ENCODE measurements around the gene MANF.
A peak's percentile ranks its signal among the peaks of the same experiment; 100 is the strongest.

MANF gene

GRCh38 chr3:51390246-51391074, 5.4 kb downstream of the MANF start:
- TF ChIP-seq USF1 (IDR thresholded peaks at IDR 0.05) = no peak
- no peak for TF ChIP-seq TCF12 (IDR thresholded peaks at IDR 0.05; ENCODE audit: low read depth)
- TF ChIP-seq FOXM1 (IDR thresholded peaks at IDR 0.05; ENCODE audit: borderline replicate concordance, low read depth) = no peak
- TF ChIP-seq CEBPB (IDR thresholded peaks at IDR 0.05) = no peak
- TF ChIP-seq RAD21 (IDR thresholded peaks at IDR 0.05; ENCODE audit: low read depth) = no peak
- TF ChIP-seq EGR1 (IDR thresholded peaks at IDR 0.05) = no peak
- TF ChIP-seq CREB1 (IDR thresholded peaks at IDR 0.05; ENCODE audit: low read depth) = no peak
- no peak for TF ChIP-seq REST (IDR thresholded peaks at IDR 0.05; ENCODE audit: low read depth)
- no peak for TF ChIP-seq NFIC (IDR thresholded peaks at IDR 0.05)
- no peak for TF ChIP-seq EP300 (IDR thresholded peaks at IDR 0.05; ENCODE audit: borderline replicate concordance)
- no peak for TF ChIP-seq TAF1 (IDR thresholded peaks at IDR 0.05; ENCODE audit: low read depth)

- TF ChIP-seq EGR1 (IDR thresholded peaks at IDR 0.05) (no peak), FOXM1 (IDR thresholded peaks at IDR 0.05; ENCODE audit: borderline replicate concordance, low read depth) (no peak), EP300 (IDR thresholded peaks at IDR 0.05; ENCODE audit: borderline replicate concordance) (no peak; the same call in 1 of the 2 replicates), TAF1 (IDR thresholded peaks at IDR 0.05; ENCODE audit: low read depth) (peak; percentile 58; the same call in 1 of the 2 replicates), RAD21 (IDR thresholded peaks at IDR 0.05; ENCODE audit: low read depth) (peak; percentile 45; the same call in 1 of the 2 replicates), YY1 (IDR thresholded peaks at IDR 0.05; ENCODE audit: low read depth) (peak; percentile 88), TCF12 (IDR thresholded peaks at IDR 0.05; ENCODE audit: low read depth) (peak; percentile 5; the same call in 1 of the 2 replicates), USF1 (IDR thresholded peaks at IDR 0.05) (peak; percentile 97), REST (IDR thresholded peaks at IDR 0.05; ENCODE audit: low read depth) (no peak), ZBTB7A (IDR thresholded peaks at IDR 0.05; ENCODE audit: low read depth) (no peak), MAX (IDR thresholded peaks at IDR 0.05) (peak; percentile 74; the same call in 1 of the 2 replicates), CEBPB (IDR thresholded peaks at IDR 0.05) (no peak), CREB1 (IDR thresholded peaks at IDR 0.05; ENCODE audit: low read depth) (peak; percentile 91)
These were observed 6.0 kb downstream of the MANF start, which contains the start of gene RBM15B for GRCh38 chr3:51391075-51391565. Gene RBM15B, plus strand, starts transcription at chr3:51391285. Its CDS starts 115 bp downstream, at chr3:51391400.

GRCh38 chr3:51391566-51392354, 6.7 kb downstream of the MANF start:
- TF ChIP-seq TEAD4 (IDR thresholded peaks at IDR 0.05) (no peak), MAX (IDR thresholded peaks at IDR 0.05) (peak; percentile 81; the same call in 1 of the 2 replicates), TCF12 (IDR thresholded peaks at IDR 0.05; ENCODE audit: low read depth) (no peak; the same call in 1 of the 2 replicates), CEBPB (IDR thresholded peaks at IDR 0.05) (no peak), CREB1 (IDR thresholded peaks at IDR 0.05; ENCODE audit: low read depth) (no peak)

GRCh38 chr3:51392355-51393133, 7.5 kb downstream of the MANF start:
- TF ChIP-seq EP300 (IDR thresholded peaks at IDR 0.05; ENCODE audit: borderline replicate concordance) (no peak), NFIC (IDR thresholded peaks at IDR 0.05) (no peak), TAF1 (IDR thresholded peaks at IDR 0.05; ENCODE audit: low read depth) (no peak), TCF12 (IDR thresholded peaks at IDR 0.05; ENCODE audit: low read depth) (no peak), CEBPB (IDR thresholded peaks at IDR 0.05) (no peak), RAD21 (IDR thresholded peaks at IDR 0.05; ENCODE audit: low read depth) (no peak), TEAD4 (IDR thresholded peaks at IDR 0.05) (no peak), FOXM1 (IDR thresholded peaks at IDR 0.05; ENCODE audit: borderline replicate concordance, low read depth) (no peak), YY1 (IDR thresholded peaks at IDR 0.05; ENCODE audit: low read depth) (no peak), USF1 (IDR thresholded peaks at IDR 0.05) (no peak), ZBTB7A (IDR thresholded peaks at IDR 0.05; ENCODE audit: low read depth) (no peak), EGR1 (IDR thresholded peaks at IDR 0.05) (no peak), CREB1 (IDR thresholded peaks at IDR 0.05; ENCODE audit: low read depth) (no peak)

Data from Ishikawa (cell line).